ENCODE results near the gene FBXL17. TPM values are rescaled to one million over a fixed set of nuclear protein-coding genes. Genes with fewer than 3 reads are reported as not detected.

Gene FBXL17
- total RNA-seq, 3 donors from 2014 or later, result 22.6 to 31.3 (median 28.8) TPM

DNA sequence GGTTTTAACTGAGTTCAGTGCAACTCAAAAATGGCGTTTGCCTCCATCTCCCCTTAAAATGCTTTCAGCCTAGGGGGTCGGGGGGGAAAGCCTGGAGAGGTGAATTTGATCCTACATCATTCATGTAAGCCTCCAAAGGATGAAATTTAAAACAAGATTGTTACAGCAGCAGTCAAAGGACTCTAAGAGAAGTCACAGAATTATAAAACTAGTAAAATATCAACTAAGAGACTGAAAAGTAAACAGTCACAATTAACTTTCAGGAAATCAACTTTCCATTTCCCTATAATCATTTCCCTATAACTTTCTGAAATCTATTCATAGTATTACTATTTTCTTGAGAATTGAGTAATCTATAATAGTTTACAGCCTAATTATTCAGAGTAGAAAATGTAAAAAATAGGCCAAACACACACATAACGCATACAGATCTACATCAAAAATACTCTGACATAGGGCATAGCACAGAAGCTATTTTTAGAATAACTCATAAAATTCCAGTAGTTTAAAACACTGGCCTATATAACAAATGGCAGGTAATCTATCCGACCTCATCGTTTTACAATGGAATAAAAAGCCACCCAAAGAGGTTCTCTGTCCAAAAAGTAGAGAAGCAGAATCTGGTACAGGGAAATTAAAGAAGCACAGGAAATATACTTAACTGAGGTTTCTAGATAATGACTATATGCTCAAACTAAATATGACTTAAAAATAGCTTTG lies 37.6 kb downstream of the FBXL17 start:
- no peaks in the 10 kb centered on the region for H3K9me3 ChIP-seq
- intact Hi-C loops (cut with DNase I; ENCODE audit: low total_unique reads), result no loop called here
- no peaks in the 10 kb centered on the region for H3K36me3 ChIP-seq
- DNase-seq (ENCODE audit: low spot score in 2 of 2), result no peak
- no peaks in the 10 kb centered on the region for H3K4me1 ChIP-seq
- no peaks in the 10 kb centered on the region for H3K27me3 ChIP-seq
- H3K27ac ChIP-seq, result no peak overlapping the region
- TF ChIP-seq POLR2A (IDR thresholded peaks at IDR 0.05) (no peak), POLR2AphosphoS5 (IDR thresholded peaks at IDR 0.05) (no peak)
- TF ChIP-seq, protein P1, sequence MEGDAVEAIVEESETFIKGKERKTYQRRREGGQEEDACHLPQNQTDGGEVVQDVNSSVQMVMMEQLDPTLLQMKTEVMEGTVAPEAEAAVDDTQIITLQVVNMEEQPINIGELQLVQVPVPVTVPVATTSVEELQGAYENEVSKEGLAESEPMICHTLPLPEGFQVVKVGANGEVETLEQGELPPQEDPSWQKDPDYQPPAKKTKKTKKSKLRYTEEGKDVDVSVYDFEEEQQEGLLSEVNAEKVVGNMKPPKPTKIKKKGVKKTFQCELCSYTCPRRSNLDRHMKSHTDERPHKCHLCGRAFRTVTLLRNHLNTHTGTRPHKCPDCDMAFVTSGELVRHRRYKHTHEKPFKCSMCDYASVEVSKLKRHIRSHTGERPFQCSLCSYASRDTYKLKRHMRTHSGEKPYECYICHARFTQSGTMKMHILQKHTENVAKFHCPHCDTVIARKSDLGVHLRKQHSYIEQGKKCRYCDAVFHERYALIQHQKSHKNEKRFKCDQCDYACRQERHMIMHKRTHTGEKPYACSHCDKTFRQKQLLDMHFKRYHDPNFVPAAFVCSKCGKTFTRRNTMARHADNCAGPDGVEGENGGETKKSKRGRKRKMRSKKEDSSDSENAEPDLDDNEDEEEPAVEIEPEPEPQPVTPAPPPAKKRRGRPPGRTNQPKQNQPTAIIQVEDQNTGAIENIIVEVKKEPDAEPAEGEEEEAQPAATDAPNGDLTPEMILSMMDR (IDR thresholded peaks at IDR 0.05), result no peak
- H3K4me3 ChIP-seq, result no peak overlapping the region

DNA sequence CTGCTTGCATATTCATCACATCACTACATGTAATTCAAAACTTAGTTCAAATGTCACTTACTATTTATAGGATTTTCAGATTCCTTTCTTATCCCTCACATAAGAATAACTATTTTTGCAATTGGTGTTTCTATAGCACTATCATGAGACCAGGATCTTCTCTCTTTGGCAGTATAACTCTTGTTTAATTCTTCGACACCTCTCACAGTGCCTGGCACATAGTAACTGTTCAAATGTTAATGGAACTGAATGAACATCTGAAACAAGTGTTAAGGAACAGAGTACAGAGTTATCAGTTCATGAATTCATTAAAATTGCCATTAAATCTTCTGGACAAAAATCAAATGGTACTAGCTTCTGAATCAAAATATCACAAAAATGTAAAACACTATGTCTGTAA lies 40.0 kb downstream of the FBXL17 start:
- Histone ChIP-seq H3K27me3 (no peaks in the 10 kb centered on the region), H3K36me3 (no peaks in the 10 kb centered on the region), H3K27ac (no peak overlapping the region), H3K4me3 (no peak overlapping the region), H3K9me3 (no peaks in the 10 kb centered on the region), H3K4me1 (no peaks in the 10 kb centered on the region)
- no peak for DNase-seq (ENCODE audit: low spot score in 2 of 2)
- intact Hi-C loops (cut with DNase I; ENCODE audit: low total_unique reads), result no loop called here
- TF ChIP-seq, protein P1 (IDR thresholded peaks at IDR 0.05), result no peak
- TF ChIP-seq POLR2A (IDR thresholded peaks at IDR 0.05) (no peak), POLR2AphosphoS5 (IDR thresholded peaks at IDR 0.05) (no peak)

DNA sequence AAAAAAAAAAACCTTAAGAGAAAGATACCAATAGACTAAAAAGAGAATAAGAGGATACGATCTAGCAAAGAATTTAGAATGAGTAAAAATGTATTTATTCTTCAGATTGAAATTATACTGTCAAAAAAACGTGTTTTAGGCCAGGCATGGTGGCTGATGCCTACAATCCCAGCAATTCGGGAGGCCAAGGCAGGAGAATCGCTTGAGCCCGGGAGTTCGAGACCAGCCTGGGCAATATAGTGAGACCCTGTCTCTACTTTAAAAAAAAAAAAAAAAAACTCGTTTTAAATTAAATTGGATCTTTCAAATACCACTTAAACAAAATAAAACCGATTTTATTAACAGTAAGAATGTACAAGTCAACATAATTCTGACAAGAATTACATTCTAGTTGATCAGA lies 41.8 kb downstream of the FBXL17 start:
- intact Hi-C loops (cut with DNase I; ENCODE audit: low total_unique reads), result no loop called here
- no peaks in the 10 kb centered on the region for H3K27me3 ChIP-seq
- H3K36me3 ChIP-seq, result no peaks in the 10 kb centered on the region
- no peaks in the 10 kb centered on the region for H3K4me1 ChIP-seq
- H3K27ac ChIP-seq, result no peak overlapping the region
- TF ChIP-seq, protein P1 (IDR thresholded peaks at IDR 0.05), result no peak
- TF ChIP-seq POLR2AphosphoS5 (IDR thresholded peaks at IDR 0.05), result no peak
- no peak for TF ChIP-seq POLR2A (IDR thresholded peaks at IDR 0.05)
- no peaks in the 10 kb centered on the region for H3K9me3 ChIP-seq
- H3K4me3 ChIP-seq, result no peak overlapping the region
- no peak for DNase-seq (ENCODE audit: low spot score in 2 of 2)

DNA sequence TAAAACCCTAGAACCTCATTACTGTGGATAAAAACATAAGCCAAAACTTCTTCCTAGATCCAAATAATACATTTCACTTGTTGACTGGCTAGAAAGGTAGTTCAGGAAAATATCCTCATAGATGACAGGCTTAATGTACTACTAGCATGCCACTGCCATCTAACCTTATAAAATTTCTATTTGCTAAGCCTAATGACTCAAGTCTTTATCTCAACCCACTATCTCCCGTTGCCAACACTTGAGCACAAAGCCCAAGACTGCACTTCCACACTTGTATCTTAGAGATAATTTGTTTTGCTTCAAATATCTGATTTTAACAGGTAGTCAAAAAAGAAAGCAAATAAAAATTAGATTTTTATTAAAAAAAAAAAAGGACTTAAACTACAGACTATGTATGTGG lies 42.7 kb downstream of the FBXL17 start:
- intact Hi-C loops (cut with DNase I; ENCODE audit: low total_unique reads), result no loop called here
- no peaks in the 10 kb centered on the region for H3K27me3 ChIP-seq
- no peak overlapping the region for H3K27ac ChIP-seq
- H3K4me1 ChIP-seq, result no peaks in the 10 kb centered on the region
- H3K36me3 ChIP-seq, result no peaks in the 10 kb centered on the region
- DNase-seq (ENCODE audit: low spot score in 2 of 2), result no peak
- no peaks in the 10 kb centered on the region for H3K9me3 ChIP-seq
- H3K4me3 ChIP-seq, result no peak overlapping the region
- TF ChIP-seq, protein P1 (IDR thresholded peaks at IDR 0.05), result no peak
- TF ChIP-seq POLR2A (IDR thresholded peaks at IDR 0.05) (no peak), POLR2AphosphoS5 (IDR thresholded peaks at IDR 0.05) (no peak)

DNA sequence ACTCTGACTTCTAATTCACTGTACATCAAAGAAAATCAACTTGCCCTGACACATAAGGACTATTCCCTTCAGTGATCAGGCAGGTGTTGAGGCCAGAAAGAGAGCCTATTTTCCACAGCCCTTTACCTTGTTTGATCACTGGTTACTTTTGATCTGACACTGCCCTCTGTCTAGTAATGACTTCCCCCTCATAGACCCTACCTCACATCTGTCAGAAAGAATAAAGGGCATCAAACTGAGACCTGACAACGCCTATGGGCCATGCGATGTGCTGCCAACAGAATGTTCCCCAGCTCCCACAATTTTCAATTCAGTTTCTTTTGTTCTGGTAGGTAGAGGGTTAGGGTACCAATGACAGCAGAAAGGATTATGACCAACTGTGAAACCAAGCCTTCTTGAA lies 47.7 kb downstream of the FBXL17 start:
- Histone ChIP-seq H3K4me1 (no peaks in the 10 kb centered on the region), H3K27ac (no peak overlapping the region), H3K36me3 (no peaks in the 10 kb centered on the region), H3K9me3 (no peaks in the 10 kb centered on the region), H3K4me3 (no peak overlapping the region), H3K27me3 (no peaks in the 10 kb centered on the region)
- no peak for DNase-seq (ENCODE audit: low spot score in 2 of 2)
- intact Hi-C loops (cut with DNase I; ENCODE audit: low total_unique reads), result no loop called here
- no peak for TF ChIP-seq POLR2AphosphoS5 (IDR thresholded peaks at IDR 0.05)
- TF ChIP-seq, protein P1 (IDR thresholded peaks at IDR 0.05), result no peak

All from breast epithelium (tissue), 4 donors.